Measurements from ENCODE around the gene OMP. TPM values are rescaled to one million over a fixed set of nuclear protein-coding genes. Genes with fewer than 3 reads are reported as not detected.

The OMP gene
- total RNA-seq, 4 donors from 2014 or later = not detected

DNA sequence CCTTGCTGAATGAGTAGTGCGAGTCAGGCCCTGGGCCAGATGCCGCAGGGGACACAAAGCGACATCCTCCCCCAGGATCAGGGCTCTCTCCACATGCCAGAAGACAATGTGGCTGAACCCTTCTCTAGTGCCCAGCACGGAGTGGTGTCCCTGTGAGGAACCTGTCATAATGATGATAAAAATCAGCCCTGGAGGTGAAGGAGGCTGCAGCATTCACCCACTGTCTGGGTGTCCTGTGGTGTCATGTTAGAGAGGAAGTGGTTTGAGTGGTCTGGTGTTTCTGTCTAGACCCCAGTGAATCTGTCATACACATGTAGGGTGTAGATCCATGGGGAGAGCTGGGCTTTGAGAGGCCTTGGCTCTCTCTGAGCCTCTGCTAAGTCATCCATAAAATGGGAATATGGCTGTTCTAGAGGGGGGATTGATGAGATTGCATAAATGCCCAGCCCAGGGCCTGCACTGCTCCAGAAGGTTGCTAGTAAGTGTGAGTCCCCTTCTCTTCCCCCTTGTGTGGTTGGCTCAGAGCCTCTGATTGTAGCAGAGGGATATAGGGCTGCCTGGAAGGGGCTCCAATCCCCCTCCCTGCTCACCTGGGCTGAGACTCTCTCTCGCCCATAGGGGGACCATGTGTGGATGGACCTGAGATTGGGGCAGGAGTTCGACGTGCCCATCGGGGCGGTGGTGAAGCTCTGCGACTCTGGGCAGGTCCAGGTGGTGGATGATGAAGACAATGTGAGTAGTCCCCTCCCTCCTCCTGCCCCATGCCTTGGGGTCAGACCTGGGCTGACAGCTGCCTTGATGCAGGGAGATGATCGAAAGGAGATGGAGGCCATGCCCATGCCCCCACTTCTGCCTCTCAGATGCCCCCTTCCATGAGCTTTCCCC, 39.7 kb downstream of the OMP start:
- no peak for DNase-seq (ENCODE audit: extremely low spot score)

DNA sequence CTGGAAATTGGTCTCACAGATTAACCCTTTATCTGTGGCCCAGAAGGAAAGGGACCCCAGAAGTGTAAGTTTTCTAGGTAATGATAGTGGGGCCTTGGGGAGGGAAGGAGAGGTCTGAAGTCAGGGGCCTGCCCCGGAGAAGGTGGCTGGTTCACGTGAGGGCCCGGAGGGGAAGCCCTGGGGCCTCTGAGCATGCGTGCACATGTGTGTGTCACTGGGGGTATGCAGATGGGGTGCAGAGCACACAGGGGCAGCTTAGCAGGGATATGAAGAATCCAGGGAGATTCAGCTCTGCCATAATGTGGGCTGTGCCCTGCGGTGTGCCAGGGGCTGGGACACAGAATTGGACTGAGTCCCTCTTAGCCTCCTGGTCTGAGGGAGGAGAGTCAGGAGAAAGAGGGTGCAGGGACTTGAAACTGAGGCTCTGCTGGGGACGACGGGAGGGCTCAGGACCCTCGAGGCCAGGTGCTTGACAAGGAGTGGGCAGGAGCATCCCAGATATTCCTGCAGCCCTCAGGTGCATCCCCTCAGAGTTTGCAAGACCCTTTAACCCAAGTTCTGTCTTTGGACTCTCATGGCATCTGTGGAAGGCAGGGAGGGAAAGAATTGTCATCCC, 40.9 kb downstream of the OMP start:
- TF ChIP-seq POLR2AphosphoS5 (IDR thresholded peaks at IDR 0.05) (no peak), EP300 (IDR thresholded peaks at IDR 0.05) (no peak), POLR2A (IDR thresholded peaks at IDR 0.05; ENCODE audit: low read depth) (no peak)
- TF ChIP-seq, protein P1, sequence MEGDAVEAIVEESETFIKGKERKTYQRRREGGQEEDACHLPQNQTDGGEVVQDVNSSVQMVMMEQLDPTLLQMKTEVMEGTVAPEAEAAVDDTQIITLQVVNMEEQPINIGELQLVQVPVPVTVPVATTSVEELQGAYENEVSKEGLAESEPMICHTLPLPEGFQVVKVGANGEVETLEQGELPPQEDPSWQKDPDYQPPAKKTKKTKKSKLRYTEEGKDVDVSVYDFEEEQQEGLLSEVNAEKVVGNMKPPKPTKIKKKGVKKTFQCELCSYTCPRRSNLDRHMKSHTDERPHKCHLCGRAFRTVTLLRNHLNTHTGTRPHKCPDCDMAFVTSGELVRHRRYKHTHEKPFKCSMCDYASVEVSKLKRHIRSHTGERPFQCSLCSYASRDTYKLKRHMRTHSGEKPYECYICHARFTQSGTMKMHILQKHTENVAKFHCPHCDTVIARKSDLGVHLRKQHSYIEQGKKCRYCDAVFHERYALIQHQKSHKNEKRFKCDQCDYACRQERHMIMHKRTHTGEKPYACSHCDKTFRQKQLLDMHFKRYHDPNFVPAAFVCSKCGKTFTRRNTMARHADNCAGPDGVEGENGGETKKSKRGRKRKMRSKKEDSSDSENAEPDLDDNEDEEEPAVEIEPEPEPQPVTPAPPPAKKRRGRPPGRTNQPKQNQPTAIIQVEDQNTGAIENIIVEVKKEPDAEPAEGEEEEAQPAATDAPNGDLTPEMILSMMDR (IDR thresholded peaks at IDR 0.05) = no peak
- H3K27me3 ChIP-seq = peaks cover 0 to 31% (median 4%) of the 10 kb centered on the region in 4 donors
- intact Hi-C loops (cut with DNase I) = no loop called here
- no peak overlapping the region for H3K27ac ChIP-seq (replicated peaks in 1 of 4)
- no peak overlapping the region for H3K4me3 ChIP-seq
- H3K36me3 ChIP-seq = no peaks in the 10 kb centered on the region
- 91% methylated on average over 8 of the region's 8 CpGs for WGBS
- H3K4me1 ChIP-seq = peaks cover 9 to 25% (median 15%) of the 10 kb centered on the region in 4 donors
- DNase-seq (ENCODE audit: extremely low spot score) = no peak
- no peaks in the 10 kb centered on the region for H3K9me3 ChIP-seq

More for the DNA sequence above, 39.7 kb downstream of the OMP start:
- Histone ChIP-seq H3K4me3 (no peak overlapping the region), H3K9me3 (no peaks in the 10 kb centered on the region), H3K27me3 (peaks cover 0 to 34% (median 14%) of the 10 kb centered on the region in 4 donors), H3K36me3 (no peaks in the 10 kb centered on the region), H3K27ac (replicated peaks in 1 of 4) (no peak overlapping the region), H3K4me1 (peaks cover 10 to 24% (median 16%) of the 10 kb centered on the region in 4 donors)
- TF ChIP-seq POLR2A (IDR thresholded peaks at IDR 0.05; ENCODE audit: low read depth) (no peak), EP300 (IDR thresholded peaks at IDR 0.05) (no peak)
- TF ChIP-seq, protein P1 (IDR thresholded peaks at IDR 0.05) = no peak
- intact Hi-C loops (cut with DNase I) = no loop called here
- WGBS = 89% methylated on average over 10 of the region's 11 CpGs

DNA sequence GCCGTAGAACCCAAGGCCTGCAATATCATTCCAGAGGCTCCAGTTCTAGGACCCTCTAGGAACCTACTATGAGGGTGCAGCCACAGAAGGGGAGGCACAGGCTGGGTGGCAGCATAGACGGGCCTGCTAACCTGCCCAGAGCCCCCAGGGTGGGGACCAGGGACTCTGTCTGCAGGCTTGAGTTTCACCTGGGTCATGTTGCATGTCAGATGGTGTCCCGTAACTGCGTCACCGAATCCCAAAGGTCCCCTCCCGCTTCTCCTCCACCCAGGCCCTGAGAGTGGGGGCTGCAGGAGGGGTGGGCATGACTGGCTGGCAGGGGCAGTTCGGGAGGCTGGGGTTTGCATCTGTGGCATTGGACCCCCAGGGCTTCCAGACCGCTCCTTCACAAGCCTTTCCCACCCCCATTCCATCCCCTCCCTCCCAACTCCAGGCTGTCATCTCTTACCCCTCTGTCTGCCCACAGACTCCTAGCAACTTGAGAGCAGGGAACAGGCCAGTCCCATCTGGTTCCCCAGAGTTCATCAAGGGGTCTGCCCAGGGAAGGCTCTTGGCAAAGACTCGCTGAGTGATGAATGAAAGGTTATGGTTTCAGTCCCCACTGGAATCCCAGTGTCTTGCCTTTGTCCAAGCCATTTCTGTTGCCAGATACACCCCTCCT, 41.7 kb downstream of the OMP start:
- Histone ChIP-seq H3K36me3 (no peaks in the 10 kb centered on the region), H3K4me3 (no peak overlapping the region), H3K9me3 (no peaks in the 10 kb centered on the region), H3K27ac (replicated peaks in 1 of 4) (no peak overlapping the region), H3K4me1 (peaks cover 8 to 23% (median 13%) of the 10 kb centered on the region in 4 donors), H3K27me3 (peaks cover 0 to 29% (median 2%) of the 10 kb centered on the region in 4 donors)
- 88% methylated on average over 6 of the region's 9 CpGs for WGBS
- TF ChIP-seq POLR2A (IDR thresholded peaks at IDR 0.05; ENCODE audit: low read depth) (no peak), EP300 (IDR thresholded peaks at IDR 0.05) (no peak), POLR2AphosphoS5 (IDR thresholded peaks at IDR 0.05) (no peak)
- TF ChIP-seq, protein P1 (IDR thresholded peaks at IDR 0.05) = no peak
- intact Hi-C loops (cut with DNase I) = no loop called here
- no peak for DNase-seq (ENCODE audit: extremely low spot score)

DNA sequence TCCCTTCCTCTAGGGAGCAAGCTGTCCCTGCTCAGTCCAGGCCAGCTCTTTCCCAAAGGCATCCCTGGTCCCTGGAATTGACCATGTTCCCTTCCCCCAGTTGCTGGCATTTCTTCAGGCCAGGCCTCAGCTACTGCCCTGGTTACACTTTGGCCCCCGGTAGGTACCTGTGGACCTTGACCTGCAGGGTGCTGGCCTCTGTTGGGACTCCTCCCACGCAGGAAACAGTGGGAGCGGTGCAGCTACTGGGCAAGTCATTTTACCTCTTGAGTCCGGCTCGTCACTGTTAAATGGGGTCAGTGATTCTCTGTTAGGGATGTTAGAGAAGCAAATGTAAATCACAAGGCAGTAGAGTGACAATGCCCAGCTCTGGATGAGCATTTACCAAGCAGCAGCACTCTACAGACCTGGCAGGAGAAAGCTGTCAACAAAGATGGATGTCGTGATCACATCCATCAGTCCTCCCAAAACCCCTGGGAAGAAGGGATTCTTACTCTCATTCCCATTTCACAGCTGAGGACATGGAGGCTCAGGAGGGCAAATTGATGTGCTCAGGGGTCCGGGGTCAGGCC, 42.3 kb downstream of the OMP start:
- no peak for DNase-seq (ENCODE audit: extremely low spot score)
- H3K4me3 ChIP-seq = no peak overlapping the region
- peaks cover 8 to 19% (median 11%) of the 10 kb centered on the region in 4 donors for H3K4me1 ChIP-seq
- WGBS = 94% methylated on average over 6 of the region's 7 CpGs
- no peaks in the 10 kb centered on the region for H3K9me3 ChIP-seq
- no peak overlapping the region for H3K27ac ChIP-seq (replicated peaks in 1 of 4)
- TF ChIP-seq, protein P1 (IDR thresholded peaks at IDR 0.05) = no peak
- TF ChIP-seq POLR2A (IDR thresholded peaks at IDR 0.05; ENCODE audit: low read depth) (no peak), POLR2AphosphoS5 (IDR thresholded peaks at IDR 0.05) (no peak), EP300 (IDR thresholded peaks at IDR 0.05) (no peak)
- peaks cover 0 to 29% (median 2%) of the 10 kb centered on the region in 4 donors for H3K27me3 ChIP-seq
- intact Hi-C loops (cut with DNase I) = no loop called here
- H3K36me3 ChIP-seq = no peaks in the 10 kb centered on the region
